ENCODE results near the gene TBC1D32. TPM values are rescaled to one million over a fixed set of nuclear protein-coding genes. Genes with fewer than 3 reads are reported as not detected.

Gene TBC1D32
- total RNA-seq, 3 donors from 2014 or later (not counting 1 experiment from before 2014, with no cell fraction given): 8.9 to 17.4 (median 14.2) TPM

GRCh38 chr6:121247386-121247785 lies 86.9 kb downstream of the TBC1D32 start:
- intact Hi-C loops (cut with micrococcal nuclease): no loop called here
- Histone ChIP-seq H3K27ac (ENCODE audit: low read length) (no peak overlapping the region), H3K27me3 (ENCODE audit: control insufficient read depth, insufficient read depth, low read length) (no peaks in the 10 kb centered on the region), H3K4me1 (ENCODE audit: control insufficient read depth, insufficient read depth, low read length) (no peaks in the 10 kb centered on the region), H3K36me3 (ENCODE audit: control insufficient read depth, insufficient read depth, low read length) (peaks cover 2% of the 10 kb centered on the region), H3K9me3 (ENCODE audit: control insufficient read depth, insufficient read depth, low read length) (peaks cover 9% of the 10 kb centered on the region), H3K4me3 (ENCODE audit: low read length) (no peak overlapping the region)
- Mint-ChIP-seq H3K4me1 (peaks cover 8 to 11% of the 10 kb centered on the region in 2 donors), H3K27ac (no peak overlapping the region), H3K27me3 (ENCODE audit: low read depth in 2 of 2) (no peaks in the 10 kb centered on the region), H3K9me3 (peaks cover 7 to 33% of the 10 kb centered on the region in 2 donors), H3K4me3 (no peak overlapping the region), H3K36me3 (peaks cover 50% of the 10 kb centered on the region)
- no peak for TF ChIP-seq CTCF (IDR thresholded peaks at IDR 0.05)
- ATAC-seq: peak in 2 of 3 donors; percentile 50 to 62
- DNase-seq: no peak

GRCh38 chr6:121242386-121242785 lies 91.9 kb downstream of the TBC1D32 start:
- peaks cover 31% of the 10 kb centered on the region for H3K36me3 Mint-ChIP-seq
- no peaks in the 10 kb centered on the region for H3K27me3 Mint-ChIP-seq (ENCODE audit: low read depth in 2 of 2)
- DNase-seq: no peak

GRCh38 chr6:121237859-121238258 lies 96.4 kb downstream of the TBC1D32 start:
- peaks cover 31% of the 10 kb centered on the region for H3K36me3 Mint-ChIP-seq

More at GRCh38 chr6:121242386-121242785, 91.9 kb downstream of the TBC1D32 start:
- H3K4me3 ChIP-seq (ENCODE audit: low read length): no peak overlapping the region
- no peaks in the 10 kb centered on the region for H3K4me1 ChIP-seq (ENCODE audit: control insufficient read depth, insufficient read depth, low read length)
- Mint-ChIP-seq H3K4me3 (no peak overlapping the region), H3K9me3 (peaks cover 2 to 11% of the 10 kb centered on the region in 2 donors), H3K27ac (no peak overlapping the region), H3K4me1 (peaks cover 4% of the 10 kb centered on the region in 2 donors)
- H3K27ac ChIP-seq (ENCODE audit: low read length): no peak overlapping the region
- no peaks in the 10 kb centered on the region for H3K27me3 ChIP-seq (ENCODE audit: control insufficient read depth, insufficient read depth, low read length)
- peaks cover 2% of the 10 kb centered on the region for H3K36me3 ChIP-seq (ENCODE audit: control insufficient read depth, insufficient read depth, low read length)
- no CpG with 5 or more reads among the region's 2 CpGs for WGBS (ENCODE audit: insufficient coverage)
- intact Hi-C loops (cut with micrococcal nuclease): no loop called here
- peaks cover 9% of the 10 kb centered on the region for H3K9me3 ChIP-seq (ENCODE audit: control insufficient read depth, insufficient read depth, low read length)
- no peak for ATAC-seq
- no peak for TF ChIP-seq CTCF (IDR thresholded peaks at IDR 0.05)

More at GRCh38 chr6:121237859-121238258, 96.4 kb downstream of the TBC1D32 start:
- H3K9me3 ChIP-seq (ENCODE audit: control insufficient read depth, insufficient read depth, low read length): no peaks in the 10 kb centered on the region
- no peaks in the 10 kb centered on the region for H3K27me3 ChIP-seq (ENCODE audit: control insufficient read depth, insufficient read depth, low read length)
- H3K4me3 Mint-ChIP-seq: no peak overlapping the region
- intact Hi-C loops (cut with micrococcal nuclease): no loop called here
- H3K27ac Mint-ChIP-seq: no peak overlapping the region
- H3K27ac ChIP-seq (ENCODE audit: low read length): no peak overlapping the region
- DNase-seq: no peak
- H3K4me1 ChIP-seq (ENCODE audit: control insufficient read depth, insufficient read depth, low read length): no peaks in the 10 kb centered on the region
- WGBS (ENCODE audit: insufficient coverage): no CpG with 5 or more reads among the region's 1 CpG
- H3K36me3 ChIP-seq (ENCODE audit: control insufficient read depth, insufficient read depth, low read length): no peaks in the 10 kb centered on the region
- no peak for TF ChIP-seq CTCF (IDR thresholded peaks at IDR 0.05)
- peaks cover 0 to 5% of the 10 kb centered on the region in 2 donors for H3K4me1 Mint-ChIP-seq
- no peaks in the 10 kb centered on the region for H3K27me3 Mint-ChIP-seq (ENCODE audit: low read depth in 2 of 2)
- no peak for ATAC-seq
- no peaks in the 10 kb centered on the region for H3K9me3 Mint-ChIP-seq
- no peak overlapping the region for H3K4me3 ChIP-seq (ENCODE audit: low read length)
